ENCODE data around the gene EIPR1.

Gene EIPR1

DNA sequence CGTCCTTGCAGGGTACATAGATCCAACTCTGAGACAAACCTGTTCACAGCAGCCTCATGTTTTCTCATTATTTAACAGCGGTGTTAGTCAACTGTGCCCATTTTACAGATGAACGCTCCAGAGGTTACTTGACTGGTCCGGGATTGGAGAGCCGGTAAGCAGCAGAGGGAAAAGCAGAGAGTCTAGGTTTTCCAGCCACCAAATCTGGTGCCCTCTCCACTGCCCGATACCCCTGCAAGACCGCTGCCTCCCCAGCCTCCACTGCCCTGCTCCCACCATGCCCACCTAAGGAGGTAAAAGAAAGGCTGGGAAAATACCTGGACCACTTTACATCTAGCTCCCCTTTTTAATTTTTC is 51.5 kb downstream of the EIPR1 start:
- H3K27ac ChIP-seq = no peak overlapping the region
- no peak for DNase-seq (ENCODE audit: low read depth, low spot score)

DNA sequence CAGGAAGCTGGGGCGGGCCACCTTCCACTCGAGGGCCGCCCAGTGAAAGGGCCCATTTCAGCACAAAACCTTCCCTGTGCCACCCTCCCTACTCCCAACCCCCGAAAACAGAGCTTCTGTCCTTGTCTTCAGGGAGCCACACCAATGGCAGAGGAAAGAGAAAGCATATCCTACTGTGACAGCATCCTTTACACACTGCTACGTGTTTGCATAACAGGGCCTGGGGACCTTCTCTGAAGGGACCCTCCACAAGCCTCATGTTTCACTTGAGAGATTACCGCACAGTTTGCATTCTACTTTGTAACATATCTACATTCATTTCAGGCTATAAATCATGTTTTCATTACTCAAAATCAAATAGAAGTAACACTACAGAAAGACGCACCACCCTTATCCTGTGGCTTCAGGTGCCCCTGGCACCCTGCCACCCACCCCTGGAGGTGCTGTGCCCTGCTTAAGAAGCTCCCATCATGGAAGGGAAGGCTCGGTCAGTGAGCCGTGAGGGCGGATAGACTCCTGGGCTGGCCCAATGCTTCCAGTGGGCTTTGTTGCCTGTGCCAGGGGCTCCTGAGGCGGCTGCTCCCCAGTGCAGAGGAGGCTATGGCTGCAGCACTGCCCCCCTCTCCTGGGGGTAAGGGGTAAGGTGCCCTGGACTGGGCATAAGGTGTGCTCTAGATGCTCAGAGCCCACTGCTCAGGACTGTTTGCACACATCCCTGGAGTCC is 52.0 kb downstream of the EIPR1 start:
- no peak for DNase-seq (ENCODE audit: low read depth, low spot score)
- no peak overlapping the region for H3K27ac ChIP-seq

DNA sequence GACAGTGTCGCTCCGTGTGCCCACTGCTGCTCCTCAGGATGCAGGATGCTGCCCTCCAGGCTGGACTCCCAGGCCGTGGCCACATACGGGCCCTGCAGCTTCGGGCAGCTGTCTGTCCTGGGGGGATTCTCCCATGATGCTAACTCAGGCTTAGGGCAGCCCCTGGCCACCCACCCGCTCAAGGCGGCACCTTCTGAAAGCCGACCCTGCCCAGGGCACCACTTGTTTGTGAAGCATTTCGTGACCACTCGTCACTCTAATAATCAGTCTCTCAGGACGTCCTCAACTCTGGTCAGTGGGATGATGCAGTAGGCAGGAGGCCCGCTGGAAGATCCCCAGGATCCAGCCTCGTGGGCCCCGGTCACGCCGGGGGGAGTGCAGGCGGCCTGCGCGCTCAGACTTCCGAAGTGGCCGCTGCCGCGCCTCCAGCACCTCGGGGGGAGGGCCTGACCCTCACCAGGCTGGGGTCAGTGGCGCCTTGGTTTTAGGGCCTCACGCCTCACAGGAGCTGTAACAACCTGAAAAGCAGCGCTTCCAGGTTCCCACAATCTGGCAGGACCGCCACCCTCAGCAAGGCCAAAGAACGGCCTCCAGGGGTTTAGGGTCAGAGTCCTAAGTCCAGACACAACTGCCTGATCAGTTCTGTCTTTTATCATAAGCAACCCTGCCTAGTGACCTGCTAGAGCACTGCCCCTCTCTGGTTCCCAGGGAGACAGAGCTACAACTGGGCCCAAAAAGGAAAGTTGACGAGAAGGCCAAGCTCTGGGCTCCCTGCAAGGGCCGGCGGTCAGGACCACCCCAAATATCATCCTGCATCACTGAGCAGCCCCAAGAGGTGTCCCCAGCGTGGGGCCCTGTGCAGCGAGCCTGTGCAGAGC is 53.0 kb downstream of the EIPR1 start:
- no peak overlapping the region for H3K27ac ChIP-seq

DNA sequence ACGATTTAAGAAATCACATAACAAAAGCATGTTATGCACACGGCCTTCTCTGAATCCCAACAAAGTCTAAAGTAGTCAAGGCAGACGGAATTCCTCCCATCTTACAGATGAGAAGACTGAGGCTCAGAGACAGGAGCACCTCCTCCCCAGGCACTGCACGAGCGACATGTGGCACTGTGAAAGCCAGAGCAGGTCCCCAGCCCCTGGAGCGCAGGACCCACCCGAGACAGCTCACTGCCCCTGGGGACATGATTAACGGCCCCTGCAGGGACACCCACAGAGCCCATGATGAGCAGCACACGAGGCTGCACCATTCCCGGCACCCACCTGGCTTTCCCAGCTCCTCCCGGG is 53.6 kb downstream of the EIPR1 start:
- no peak overlapping the region for H3K27ac ChIP-seq
- DNase-seq (ENCODE audit: low read depth, low spot score) = no peak

More for the DNA sequence above, 53.0 kb downstream of the EIPR1 start:
- no peak for DNase-seq (ENCODE audit: low read depth, low spot score)

DNA sequence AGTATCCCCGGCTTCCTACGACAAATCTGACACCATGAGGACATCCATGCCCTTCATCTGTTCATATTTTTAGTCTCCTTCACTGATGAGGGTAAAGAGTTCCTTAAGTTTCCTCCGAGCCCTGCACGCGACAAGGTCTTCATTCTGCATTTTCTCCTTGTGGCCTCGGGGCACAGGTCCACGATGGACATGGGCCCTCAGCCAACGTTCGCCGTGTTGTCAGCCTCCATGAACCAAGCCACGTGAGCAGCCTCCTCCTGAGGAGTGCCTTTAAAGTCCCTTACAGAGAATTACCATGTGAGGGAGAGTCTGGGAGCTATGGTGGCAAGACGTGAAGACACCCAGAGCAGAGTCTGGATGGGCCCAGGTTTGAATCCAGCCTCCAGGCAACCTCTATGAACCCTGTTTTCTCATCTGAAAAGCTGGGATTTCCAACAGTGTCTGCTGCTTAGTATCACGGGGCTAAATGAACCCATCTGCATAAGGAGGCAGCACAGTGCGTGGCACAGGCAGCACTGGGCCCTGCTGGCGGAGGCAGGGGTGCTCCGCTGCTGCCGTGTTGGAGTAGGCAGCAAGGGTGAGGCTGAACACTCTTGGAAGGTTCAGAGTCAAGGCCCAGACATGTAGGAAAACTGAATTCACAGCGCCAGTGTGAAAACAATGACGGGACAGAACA is 54.1 kb downstream of the EIPR1 start:
- DNase-seq (ENCODE audit: low read depth, low spot score) = no peak
- H3K27ac ChIP-seq = no peak overlapping the region

DNA sequence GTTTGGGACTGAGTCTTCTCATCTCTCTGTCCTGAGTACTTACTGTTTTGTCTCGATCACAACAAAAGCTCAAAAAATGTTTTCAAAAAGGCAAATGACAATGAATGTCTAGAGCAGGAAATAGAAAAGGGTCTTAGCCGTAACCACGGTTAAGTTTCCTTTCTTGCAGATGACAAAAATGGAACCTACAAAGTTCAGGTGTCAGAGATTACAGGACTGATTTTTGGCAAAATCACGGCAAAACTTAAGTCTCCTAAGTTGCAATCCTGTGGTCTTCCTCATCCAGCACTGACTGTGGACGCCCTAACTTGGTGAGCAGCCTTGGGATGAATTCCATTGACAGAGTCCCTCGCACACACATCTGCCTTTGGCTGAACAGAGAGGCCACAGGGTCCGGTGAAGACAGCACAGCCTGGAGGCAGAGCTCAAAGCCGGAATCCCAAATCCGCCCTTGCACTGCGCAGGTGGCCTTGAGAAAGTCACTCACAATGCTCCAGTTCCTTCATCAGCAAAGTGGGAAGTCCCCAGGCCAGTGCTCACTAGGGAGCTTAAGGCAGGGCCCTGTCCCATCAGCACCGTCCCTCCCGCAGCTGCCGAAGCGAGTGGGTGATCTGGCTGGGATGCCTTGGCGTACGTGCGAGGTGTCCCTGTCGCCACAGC is 55.2 kb downstream of the EIPR1 start:
- H3K27ac ChIP-seq = no peak overlapping the region
- DNase-seq (ENCODE audit: low read depth, low spot score) = no peak

DNA sequence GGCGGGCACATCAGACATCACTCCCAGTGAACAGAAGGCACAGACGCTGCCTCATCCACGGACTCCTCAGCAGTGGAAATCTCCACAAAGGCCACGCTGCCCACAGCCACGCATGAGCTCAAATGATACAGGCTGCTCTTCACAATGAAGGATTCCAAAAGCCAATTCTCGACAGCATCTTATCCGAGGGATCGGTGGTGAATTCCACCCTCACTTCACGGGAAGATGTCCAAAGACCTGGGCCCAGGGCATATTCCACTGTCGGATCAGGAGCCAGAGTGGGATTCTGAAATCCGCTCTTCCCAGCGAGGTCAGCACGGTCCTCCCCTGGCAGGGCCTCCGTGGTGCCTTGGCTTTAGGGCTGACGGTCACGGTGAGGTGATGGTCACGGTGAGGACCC is 55.8 kb downstream of the EIPR1 start:
- DNase-seq (ENCODE audit: low read depth, low spot score) = no peak
- H3K27ac ChIP-seq = no peak overlapping the region

DNA sequence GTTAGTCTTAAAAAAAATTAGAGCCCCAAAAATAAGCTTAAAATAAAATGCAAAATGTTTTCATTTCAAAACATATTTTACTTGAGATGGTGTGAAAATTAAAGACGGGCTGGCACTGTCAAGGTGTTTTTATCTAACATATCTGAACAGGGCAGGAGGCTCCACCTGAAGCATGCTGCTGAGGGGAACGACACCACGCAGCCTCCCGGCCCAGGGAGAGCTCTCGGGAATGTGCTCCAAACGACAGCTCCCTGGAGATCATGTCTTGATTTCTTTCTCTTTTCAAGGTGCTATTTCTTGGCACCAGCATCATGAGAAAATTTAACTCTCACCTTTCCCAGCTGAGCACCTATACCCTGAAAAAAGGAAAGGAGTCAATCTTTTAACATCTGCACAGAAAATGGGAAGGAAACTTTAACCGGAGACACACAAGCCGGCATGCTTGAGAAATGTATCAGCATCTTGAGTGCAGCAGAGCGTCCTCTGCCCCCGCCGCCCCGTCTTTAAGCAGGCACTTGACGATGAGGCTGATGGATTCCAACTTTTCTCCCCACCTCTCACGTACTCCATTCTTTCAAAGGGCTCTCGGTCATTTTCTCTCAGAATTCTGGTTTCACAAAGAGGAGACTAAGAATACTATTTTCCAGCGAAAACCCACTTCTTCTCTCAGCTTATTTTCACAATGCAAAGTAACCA is 56.6 kb downstream of the EIPR1 start:
- H3K27ac ChIP-seq = no peak overlapping the region
- no peak for DNase-seq (ENCODE audit: low read depth, low spot score)

DNA sequence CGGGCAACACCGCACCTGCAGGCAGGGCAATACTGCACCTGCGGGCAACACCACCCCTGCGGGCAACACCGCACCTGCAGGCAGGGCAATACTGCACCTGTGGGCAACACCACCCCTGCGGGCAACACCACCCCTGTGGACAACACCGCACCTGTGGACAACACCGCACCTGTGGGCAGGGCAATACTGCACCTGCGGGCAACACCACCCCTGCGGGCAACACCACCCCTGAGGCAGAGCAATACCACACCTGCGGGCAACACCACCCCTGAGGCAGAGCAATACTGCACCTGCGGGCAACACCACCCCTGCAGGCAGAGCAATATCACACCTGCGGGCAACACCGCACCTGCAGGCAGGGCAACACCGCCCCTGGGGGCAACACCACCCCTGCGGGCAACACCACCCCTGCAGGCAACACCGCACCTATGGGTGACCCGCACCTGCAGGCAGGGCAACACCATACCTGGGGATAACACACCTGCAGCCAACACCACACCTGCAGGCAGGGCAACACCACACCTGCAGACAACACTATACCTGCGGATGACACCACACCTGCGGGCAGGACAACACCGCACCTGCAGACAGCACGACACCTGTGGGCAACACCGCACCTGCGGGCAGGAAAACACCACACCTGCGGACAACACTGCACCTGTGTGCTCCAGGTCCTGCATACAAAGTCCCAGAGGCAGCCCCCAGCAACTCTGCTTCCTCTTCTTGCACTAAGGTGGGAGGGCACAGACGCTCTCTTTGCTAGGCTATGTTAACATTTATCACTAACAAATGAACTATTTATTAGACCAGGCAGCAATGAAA is 57.7 kb downstream of the EIPR1 start:
- no peak for DNase-seq (ENCODE audit: low read depth, low spot score)
- no peak overlapping the region for H3K27ac ChIP-seq

DNA sequence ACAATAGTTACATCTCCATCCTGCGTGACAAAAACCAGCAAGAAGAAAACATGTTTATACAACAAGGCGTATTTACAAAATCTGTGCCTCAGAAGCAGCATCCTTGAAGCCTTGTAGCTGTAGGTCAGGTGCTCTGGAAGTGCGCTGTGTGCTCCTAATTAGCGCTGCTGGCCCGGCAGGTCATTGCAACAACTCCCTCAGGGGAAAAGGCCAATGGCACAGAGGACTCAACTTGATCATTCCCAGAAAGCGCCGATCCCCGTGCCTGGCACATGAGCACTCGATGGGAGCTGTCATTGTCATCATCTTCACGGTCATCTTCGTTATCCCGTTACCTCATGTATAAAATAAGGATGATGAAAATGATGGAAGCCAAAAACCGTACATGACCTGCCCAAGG is 58.5 kb downstream of the EIPR1 start:
- H3K27ac ChIP-seq = no peak overlapping the region
- no peak for DNase-seq (ENCODE audit: low read depth, low spot score)

DNA sequence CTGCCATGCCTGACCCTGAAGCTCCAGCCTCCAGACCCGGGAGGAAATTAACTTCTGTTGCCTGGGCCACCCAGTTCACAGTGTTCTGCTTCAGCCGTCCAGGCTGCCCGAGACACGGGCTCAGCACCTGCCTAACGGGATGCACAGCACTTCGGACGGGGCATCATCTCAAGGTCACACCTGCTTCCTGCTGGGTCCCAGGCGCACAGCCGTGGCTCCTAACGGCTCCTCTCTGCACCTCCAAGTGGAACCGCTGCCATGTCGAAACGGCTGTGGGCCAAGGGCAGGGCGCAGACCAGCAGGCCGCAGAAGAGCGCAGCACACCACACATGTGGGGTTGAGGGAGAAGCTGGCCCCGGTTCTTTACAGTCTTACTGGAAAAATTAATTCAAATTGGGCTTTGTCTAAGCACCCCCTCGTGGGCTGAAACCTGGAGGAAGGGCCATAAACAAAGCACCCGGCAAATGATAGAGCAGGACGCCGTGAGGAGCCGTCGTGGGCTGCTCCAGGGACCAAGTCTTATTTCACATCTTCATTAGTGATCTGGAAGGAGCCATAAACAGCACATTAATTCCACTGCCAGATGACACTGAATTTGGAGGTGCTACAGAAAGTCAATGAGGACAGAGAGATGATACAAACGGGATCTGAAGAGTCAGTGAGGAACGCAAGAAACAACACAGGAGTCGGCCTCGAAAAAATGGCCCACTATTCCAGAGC is 59.6 kb downstream of the EIPR1 start:
- DNase-seq (ENCODE audit: low read depth, low spot score) = no peak
- no peak overlapping the region for H3K27ac ChIP-seq

DNA sequence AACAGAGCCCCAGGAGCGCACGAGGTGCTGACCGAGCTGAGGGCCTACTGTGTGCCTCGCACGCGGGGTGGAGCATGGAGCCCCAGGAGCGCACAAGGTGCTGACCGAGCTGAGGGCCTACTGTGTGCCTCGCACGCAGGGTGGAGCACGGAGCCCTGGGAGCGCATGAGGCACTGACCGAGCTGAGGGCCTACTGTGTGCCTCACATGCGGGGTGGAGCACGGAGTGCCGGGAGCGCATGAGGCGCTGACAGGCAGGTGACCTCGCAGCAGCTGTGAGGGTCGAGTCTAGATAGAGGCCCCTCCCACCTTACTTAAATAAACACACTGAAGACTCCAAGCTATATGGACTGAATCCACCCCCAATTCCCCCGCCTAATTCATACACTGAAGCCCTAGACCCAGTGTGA is 60.3 kb downstream of the EIPR1 start:
- H3K27ac ChIP-seq = no peak overlapping the region
- DNase-seq (ENCODE audit: low read depth, low spot score) = no peak

DNA sequence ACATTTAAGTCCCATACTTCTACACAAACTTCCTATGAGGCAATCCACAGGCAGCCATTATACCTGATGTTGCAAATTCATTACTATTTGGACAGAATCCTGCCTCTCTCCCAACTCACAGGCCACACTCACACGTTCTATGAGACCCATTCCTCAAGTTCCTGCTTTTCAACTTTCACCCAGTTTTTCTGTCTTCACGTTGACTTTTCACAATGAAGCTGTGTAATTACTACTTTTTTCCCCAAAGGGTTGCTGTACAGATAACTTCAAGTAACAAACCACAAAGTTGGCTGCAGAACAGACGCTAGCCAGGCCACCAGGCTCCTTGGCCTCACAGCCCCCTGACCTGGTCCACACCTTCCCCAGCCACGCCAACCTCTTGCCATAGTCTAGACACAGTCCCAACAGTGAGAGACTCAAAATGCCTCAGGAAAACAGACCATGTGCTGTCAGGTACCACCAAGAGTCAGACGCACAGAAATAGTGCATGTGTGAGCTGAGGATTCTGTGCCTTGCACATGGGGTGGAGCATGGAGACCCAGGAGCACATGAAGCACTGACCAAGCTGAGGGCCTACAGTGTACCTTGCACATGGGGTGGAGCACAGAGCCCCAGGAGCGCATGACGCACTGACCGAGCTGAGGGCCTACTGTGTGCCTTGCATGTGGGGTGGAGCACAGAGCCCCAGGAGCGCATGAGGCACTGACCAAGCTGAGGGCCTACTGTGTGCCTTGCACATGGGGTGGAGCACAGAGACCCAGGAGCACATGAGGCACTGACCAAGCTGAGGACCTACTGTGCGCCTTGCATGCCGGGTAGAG is 61.0 kb downstream of the EIPR1 start:
- H3K27ac ChIP-seq = no peak overlapping the region
- no peak for DNase-seq (ENCODE audit: low read depth, low spot score)

DNA sequence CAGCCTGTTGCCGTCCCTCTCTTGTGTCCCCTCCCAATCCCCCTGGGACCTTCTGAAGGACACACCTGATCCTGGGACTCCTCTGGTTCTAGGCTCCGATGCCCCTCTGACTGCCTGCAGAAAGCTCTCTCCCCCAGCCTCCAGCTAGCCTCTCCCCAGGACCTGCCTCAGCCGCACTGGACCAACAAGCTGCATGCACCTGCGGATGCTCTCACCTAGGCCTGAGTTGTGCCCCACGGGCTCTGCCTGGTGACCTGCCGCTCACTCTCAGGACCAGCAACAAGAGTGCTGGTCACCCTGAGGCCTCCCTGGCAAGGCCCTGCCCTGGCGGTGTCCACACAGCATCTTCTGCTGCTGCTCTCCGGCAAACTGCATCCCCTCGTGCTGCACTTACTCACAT is 63.0 kb downstream of the EIPR1 start:
- no peak overlapping the region for H3K27ac ChIP-seq

DNA sequence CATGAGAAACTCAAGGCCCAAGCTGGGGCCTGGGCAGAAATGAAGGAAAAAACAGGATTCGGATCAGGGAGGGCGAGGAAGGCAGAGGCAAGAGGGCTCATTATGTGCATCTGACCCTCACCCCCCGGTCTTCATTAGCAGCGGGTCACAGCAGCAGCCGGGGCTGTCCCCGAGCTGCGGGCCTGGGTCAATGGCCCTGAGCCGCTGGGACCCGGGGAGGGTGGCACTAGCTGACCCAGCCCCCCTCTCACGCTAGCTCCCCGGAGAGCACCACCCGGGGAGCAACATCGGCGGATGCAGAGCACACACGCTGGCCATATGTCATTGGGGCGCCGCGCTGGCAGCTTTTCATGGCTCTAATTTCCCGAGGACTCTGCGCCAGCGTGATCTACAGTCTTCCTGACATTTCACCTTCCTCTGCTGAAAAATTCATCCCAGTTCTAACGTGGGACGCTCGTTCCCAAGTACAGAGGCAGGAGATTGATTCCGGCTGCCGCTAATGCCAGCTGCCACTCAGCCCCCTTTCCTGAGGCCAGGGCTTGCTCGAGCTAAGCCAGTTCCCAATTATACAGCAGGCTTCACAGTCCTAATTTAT is 63.7 kb downstream of the EIPR1 start:
- no peak overlapping the region for H3K27ac ChIP-seq
- DNase-seq (ENCODE audit: low read depth, low spot score) = no peak

More for the DNA sequence above, 63.0 kb downstream of the EIPR1 start:
- DNase-seq (ENCODE audit: low read depth, low spot score) = no peak

DNA sequence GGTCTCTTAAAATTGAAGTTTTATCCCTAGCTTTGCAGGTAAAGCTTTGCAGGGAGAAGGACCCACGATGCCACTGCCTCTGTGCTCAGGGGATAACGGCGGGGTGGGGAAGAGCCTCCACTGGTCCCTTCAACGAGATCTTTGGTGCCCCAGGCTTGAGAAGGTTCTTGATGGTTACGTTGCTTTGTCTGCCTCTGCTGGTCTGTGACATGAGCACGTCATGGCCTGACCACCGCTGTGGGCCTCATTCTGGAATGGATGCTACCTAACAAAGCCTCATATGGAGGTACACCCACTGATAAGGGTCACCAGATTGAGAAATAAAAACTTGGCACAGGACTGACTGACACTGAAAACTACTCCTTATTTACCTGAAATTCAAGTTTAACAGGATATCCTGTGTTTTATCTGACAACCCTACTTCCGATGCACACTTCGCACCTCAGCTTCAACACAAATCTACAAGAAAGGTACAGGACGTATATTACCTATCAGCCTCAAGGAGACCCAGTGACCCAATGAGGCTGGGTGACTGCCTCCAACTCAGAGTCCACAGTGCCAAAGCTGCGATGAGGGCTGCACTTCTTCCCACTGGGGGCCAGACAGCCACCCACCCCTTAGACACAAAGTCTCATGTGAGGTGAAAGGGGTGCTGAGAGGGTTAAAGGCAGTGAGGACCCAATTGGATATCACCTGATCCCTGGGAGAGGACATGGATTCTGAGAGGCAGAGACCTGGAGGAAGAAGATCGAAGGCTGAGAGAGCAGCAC is 64.9 kb downstream of the EIPR1 start:
- no peak for DNase-seq (ENCODE audit: low read depth, low spot score)
- H3K27ac ChIP-seq = no peak overlapping the region

DNA sequence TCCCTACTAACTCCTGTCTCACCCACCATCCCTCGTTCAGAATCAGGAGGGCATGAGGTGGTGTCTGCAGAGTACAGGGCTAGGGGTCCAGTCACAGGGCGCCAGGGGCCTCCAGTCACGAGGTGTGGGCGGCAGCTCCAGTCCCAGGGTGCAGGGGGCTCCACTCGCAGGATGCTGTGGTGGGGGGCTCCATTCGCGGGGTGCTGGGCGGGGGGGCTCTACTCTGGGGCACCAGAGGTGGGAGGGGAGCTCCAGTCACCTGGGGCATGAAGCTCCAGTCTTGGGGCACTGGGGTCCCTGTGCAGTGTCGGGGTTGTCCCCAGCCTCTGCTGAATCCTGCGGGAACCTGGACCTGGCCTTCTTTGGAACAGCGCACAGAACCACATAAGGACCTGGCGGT is 66.0 kb downstream of the EIPR1 start:
- no peak for DNase-seq (ENCODE audit: low read depth, low spot score)
- no peak overlapping the region for H3K27ac ChIP-seq
